Spleen (tissue), 11 donors: Measurements from ENCODE around the gene HTATIP2. TPM values are rescaled to one million over a fixed set of nuclear protein-coding genes. Genes with fewer than 3 reads are reported as not detected.
A peak's percentile ranks its signal among the peaks of the same experiment; 100 is the strongest.

ENCODE experiments used
- DNase-seq: peaks from one replicate; pipeline ENCODE4 v3.0.0-alpha.2; 2020
- H3K27ac ChIP-seq, 8 donors: fragments of 200-600 bp; sonication (generic) in 7 of 8; 1 replicate in 4 of 8; 2 replicates in 4 of 8; pipeline versions ENCODE4 v1.5.0 to v1.8.0; 2016 to 2021; ENCODE audit warnings: inconsistent platforms in 4 of 8, mild to moderate bottlenecking in 4 of 8, moderate library complexity in 1 of 8
- H3K27me3 ChIP-seq, 7 donors: fragments of 200-600 bp; sonication (generic) in 6 of 7; replicated peaks in 1 of 7; 1 replicate in 4 of 7; 2 replicates in 3 of 7; pipeline versions ENCODE4 v1.5.0 to v1.8.0; 2016 to 2021; ENCODE audit warnings: inconsistent platforms in 3 of 7, mild to moderate bottlenecking in 1 of 7
- H3K36me3 ChIP-seq, 6 donors: fragments of 200-600 bp; sonication (generic) in 5 of 6; 1 replicate in 4 of 6; 2 replicates in 2 of 6; pipeline versions ENCODE4 v1.5.0 to v1.8.0; 2016 to 2021; ENCODE audit warnings: inconsistent platforms in 2 of 6
- H3K4me1 ChIP-seq, 6 donors: fragments of 200-600 bp; sonication (generic) in 5 of 6; 1 replicate in 3 of 6; 2 replicates in 3 of 6; pipeline versions ENCODE4 v1.5.0 to v1.8.0; 2016 to 2021; ENCODE audit warnings: inconsistent platforms in 3 of 6
- H3K4me3 ChIP-seq, 8 donors: fragments of 200-600 bp; sonication (generic) in 7 of 8; 1 replicate in 4 of 8; 2 replicates in 4 of 8; pipeline versions ENCODE4 v1.5.0 to v1.8.0; 2016 to 2021; ENCODE audit warnings: inconsistent platforms in 4 of 8, mild to moderate bottlenecking in 4 of 8, moderate library complexity in 2 of 8
- H3K9me3 ChIP-seq, 8 donors: fragments of 200-600 bp; sonication (generic) in 7 of 8; 1 replicate in 4 of 8; 2 replicates in 4 of 8; pipeline versions ENCODE4 v1.5.0 to v1.8.0; 2016 to 2021; ENCODE audit warnings: inconsistent platforms in 4 of 8
- POLR2A ChIP-seq, 3 donors: fragments of 450-650 bp; IDR thresholded peaks; one replicate each; pipeline ENCODE4 v1.5.1; 2017; ENCODE audit warnings: antibody characterized with exemption in 3 of 3, mild to moderate bottlenecking in 1 of 3
- POLR2AphosphoS5 ChIP-seq, 3 donors: sonication (generic); formaldehyde crosslinking; IDR thresholded peaks; one replicate each; pipeline ENCODE4 v1.5.1; 2017; ENCODE audit warnings: antibody characterized with exemption in 3 of 3
- WGBS, 5 donors: extraction: QIAGEN DNeasy Blood & Tissue Kit in 3 of 5; methylation state at CpG; one replicate each; pipeline versions ENCODE4 v1.1.5 to v1.1.7; 2013 to 2018; 5-methylcytosine and 5-hydroxymethylcytosine counted together
- intact Hi-C: fragments of 100-400 bp; cut with DNase I; formaldehyde crosslinking; loops from one replicate; pipeline ENCODE4 v1.15.0; 2023; ENCODE audit warnings: low total_unique reads
- polyA plus RNA-seq, 3 donors: library from polyadenylated mRNA; stranded (reverse); fragments of 200-250 nt; gene quantifications; one replicate each; pipeline ENCODE4 v1.2.1, GENCODE V29; 2013
- total RNA-seq, 7 donors: library from RNA; depleted of rRNA in 3 of 7; stranded (reverse); fragments of >200 nt in 3 of 7; fragmentation: NEBNext Ultra II Directional in 4 of 7; extraction: Animal tissue kit (Norgen Biotek cat#: 25700) in 4 of 7; gene quantifications; one replicate each; pipeline versions ENCODE4 v1.1.0 to v1.2.1, GENCODE V29; 2016 to 2021
- TF ChIP-seq, protein P1 (sequence below), 11 experiments: fragments of 200-600 bp in 7 of 11; fragments of 450-650 bp in 4 of 11; sonication (generic) in 4 of 11; IDR thresholded peaks in 8 of 11; conservative IDR thresholded peaks in 3 of 11; 1 replicate in 7 of 11; 2 replicates in 4 of 11; pipeline versions ENCODE4 v1.4.0 to v1.8.0; 2016 to 2021; ENCODE audit warnings: antibody characterized with exemption in 11 of 11, inconsistent platforms in 4 of 11, mild to moderate bottlenecking in 1 of 11
- donor health status: healthy with polysubstance abuse.
- donor health status: DM: no; HTN: no; CAD: no; lungs with moderate emphysema.
- donor health status: DM: no; HTN: no; CAD: no.
- donor health status: Bipolar disorder and iron deficiency.
- donor health status: healthy.
- donor health status: DM: no; HTN: no; CAD: no.
- donor health status: DM: yes; HTN: yes; CAD: no.

HTATIP2 gene
- total and polyA plus RNA-seq, 10 donors: 24.3 to 70.2 (median 42.6) TPM

DNA sequence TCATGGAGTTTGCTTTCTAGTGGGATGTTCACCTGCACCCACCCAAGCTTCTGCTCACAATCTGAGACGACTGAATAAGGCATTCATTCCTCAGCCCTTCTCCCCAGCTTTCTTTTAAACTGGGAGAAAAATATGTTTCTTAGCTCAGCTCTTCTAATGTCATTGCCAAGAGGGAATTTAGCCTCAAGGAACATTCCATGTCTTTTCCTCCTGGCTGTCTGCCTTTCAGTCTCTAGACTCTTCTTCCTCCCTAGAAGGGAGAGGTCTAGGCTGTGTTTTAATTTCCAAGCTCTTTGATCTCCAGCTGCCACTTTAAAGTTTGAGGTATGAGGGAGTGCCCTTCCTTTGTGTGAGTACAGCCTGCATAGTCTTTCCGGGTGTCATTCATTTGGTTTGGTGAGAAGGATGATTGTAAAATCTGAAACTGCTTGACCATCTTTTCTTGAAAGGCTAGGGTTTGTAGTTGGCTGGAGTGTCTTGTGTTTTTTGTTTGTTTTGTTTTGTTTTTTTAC lies 11.7 kb upstream of the HTATIP2 start:
- intact Hi-C loops: no loop called here
- Histone ChIP-seq H3K9me3 (no peaks in the 10 kb centered on the region), H3K27me3 (no peaks in the 10 kb centered on the region), H3K27ac (no peak overlapping the region), H3K36me3 (no peaks in the 10 kb centered on the region), H3K4me1 (peaks cover 0 to 10% (median 5%) of the 10 kb centered on the region in 6 donors), H3K4me3 (no peak overlapping the region)
- DNase-seq: no peak
- TF ChIP-seq, protein P1, sequence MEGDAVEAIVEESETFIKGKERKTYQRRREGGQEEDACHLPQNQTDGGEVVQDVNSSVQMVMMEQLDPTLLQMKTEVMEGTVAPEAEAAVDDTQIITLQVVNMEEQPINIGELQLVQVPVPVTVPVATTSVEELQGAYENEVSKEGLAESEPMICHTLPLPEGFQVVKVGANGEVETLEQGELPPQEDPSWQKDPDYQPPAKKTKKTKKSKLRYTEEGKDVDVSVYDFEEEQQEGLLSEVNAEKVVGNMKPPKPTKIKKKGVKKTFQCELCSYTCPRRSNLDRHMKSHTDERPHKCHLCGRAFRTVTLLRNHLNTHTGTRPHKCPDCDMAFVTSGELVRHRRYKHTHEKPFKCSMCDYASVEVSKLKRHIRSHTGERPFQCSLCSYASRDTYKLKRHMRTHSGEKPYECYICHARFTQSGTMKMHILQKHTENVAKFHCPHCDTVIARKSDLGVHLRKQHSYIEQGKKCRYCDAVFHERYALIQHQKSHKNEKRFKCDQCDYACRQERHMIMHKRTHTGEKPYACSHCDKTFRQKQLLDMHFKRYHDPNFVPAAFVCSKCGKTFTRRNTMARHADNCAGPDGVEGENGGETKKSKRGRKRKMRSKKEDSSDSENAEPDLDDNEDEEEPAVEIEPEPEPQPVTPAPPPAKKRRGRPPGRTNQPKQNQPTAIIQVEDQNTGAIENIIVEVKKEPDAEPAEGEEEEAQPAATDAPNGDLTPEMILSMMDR (IDR thresholded peaks at IDR 0.05 in 8 of 11, conservative IDR thresholded peaks at IDR 0.05 in 3 of 11): no peak
- TF ChIP-seq POLR2AphosphoS5 (IDR thresholded peaks at IDR 0.05): no peak
- no peak for TF ChIP-seq POLR2A (IDR thresholded peaks at IDR 0.05)
- WGBS, 5 donors: 64 to 81% (median 74%) methylated on average over 2 of the region's 2 CpGs

DNA sequence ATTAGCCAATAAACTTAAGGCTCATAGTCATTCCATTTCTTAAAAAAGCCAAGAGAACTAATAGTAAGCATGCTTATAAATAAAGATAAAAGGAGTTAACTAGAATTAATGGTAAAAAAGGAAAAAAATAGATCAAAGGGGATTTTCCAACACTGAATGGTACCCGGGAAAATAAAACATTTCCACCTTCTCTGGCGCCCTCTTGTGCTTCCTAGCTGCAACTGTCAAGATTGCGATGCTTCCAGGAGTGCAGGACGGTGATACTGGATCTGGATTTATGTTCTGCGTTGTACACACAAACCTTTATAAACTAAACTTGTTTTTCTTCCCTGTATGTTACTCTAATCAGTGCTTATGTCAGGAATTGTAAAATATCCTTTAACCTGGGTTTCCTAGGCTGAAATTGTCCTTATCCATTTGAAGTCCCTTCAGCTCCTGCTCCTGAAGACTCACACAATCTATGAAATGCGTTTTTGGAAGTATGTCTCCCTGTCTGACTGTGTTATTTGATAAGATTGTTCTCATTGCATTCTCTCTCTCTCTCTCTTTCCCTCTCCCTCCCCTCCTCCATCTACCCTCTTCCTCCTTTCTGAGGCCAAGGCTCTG lies 9.6 kb upstream of the HTATIP2 start:
- DNase-seq: no peak
- Histone ChIP-seq H3K27ac (no peak overlapping the region), H3K4me3 (no peak overlapping the region), H3K4me1 (peaks cover 0 to 10% (median 5%) of the 10 kb centered on the region in 6 donors), H3K36me3 (no peaks in the 10 kb centered on the region), H3K9me3 (no peaks in the 10 kb centered on the region), H3K27me3 (no peaks in the 10 kb centered on the region)
- intact Hi-C loops: no loop called here
- WGBS, 5 donors: 11 to 12% (median 12%) methylated on average over 6 of the region's 6 CpGs
- TF ChIP-seq, protein P1 (IDR thresholded peaks at IDR 0.05 in 8 of 11, conservative IDR thresholded peaks at IDR 0.05 in 3 of 11): peak in 10 of 11 experiments; percentile 23 to 82 (median 74)
- TF ChIP-seq POLR2A (IDR thresholded peaks at IDR 0.05): no peak
- TF ChIP-seq POLR2AphosphoS5 (IDR thresholded peaks at IDR 0.05): no peak

DNA sequence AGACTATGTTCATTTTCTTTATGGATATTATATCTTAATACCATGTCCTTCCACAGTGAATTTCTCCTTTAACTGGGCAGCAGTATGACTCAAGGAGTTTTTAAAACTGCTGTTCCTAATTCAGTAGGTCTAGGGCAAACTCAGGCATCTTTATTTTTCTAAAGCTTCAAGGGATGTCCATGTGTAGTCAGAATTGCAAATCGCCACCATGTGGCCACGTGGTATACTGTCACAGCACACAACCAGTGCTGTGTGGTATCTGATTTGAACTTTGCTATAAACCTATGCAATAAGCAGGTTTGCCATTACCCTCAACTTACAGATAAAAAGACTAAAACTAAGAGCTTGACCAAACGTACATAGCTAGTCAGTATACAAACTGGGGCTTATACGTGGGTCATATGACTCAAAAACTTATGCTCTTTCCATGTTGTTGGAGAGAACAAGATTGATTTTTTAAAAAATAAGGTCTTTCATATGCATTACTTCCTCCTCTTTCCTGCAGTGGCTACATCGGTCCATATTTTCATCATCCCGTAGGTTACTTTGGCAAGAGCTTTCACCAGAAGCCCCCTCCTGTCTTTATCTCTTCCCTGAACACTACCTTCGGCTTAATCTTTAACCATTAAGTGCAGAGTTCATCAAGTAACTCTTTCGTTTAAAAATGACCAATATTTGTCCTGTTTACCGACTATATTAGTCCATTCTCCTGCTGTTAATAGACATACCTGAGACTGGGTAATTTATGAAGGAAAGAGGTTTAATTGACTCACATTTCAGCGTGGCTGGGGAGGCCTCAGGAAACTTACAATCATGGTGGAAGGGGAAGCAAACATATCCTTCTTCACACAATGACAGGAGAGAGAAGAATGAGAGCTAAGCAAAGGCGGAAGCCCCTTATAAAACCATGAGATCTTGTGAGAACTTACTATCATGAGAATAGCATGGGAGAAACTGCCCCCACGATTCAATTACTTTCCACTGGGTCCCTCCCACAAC lies 8.0 kb upstream of the HTATIP2 start:
- H3K36me3 ChIP-seq: no peaks in the 10 kb centered on the region
- no peak for DNase-seq
- TF ChIP-seq, protein P1 (IDR thresholded peaks at IDR 0.05 in 8 of 11, conservative IDR thresholded peaks at IDR 0.05 in 3 of 11): peak in 9 of 11 experiments; percentile 19 to 64 (median 53)
- TF ChIP-seq POLR2A (IDR thresholded peaks at IDR 0.05): no peak
- intact Hi-C loops: loop anchor here (5.0 kb wide), 1 partner anchor 228 kb away; no protein-coding TSS in a partner anchor
- H3K27ac ChIP-seq: no peak overlapping the region
- no peaks in the 10 kb centered on the region for H3K9me3 ChIP-seq
- 45 to 57% (median 48%) methylated on average over 11 to 12 of the region's 12 CpGs for WGBS, 5 donors
- H3K4me1 ChIP-seq: peaks cover 0 to 13% (median 5%) of the 10 kb centered on the region in 6 donors
- no peak overlapping the region for H3K4me3 ChIP-seq
- H3K27me3 ChIP-seq: no peaks in the 10 kb centered on the region
